Measurements from ENCODE around the gene ABL2. TPM values are rescaled to one million over a fixed set of nuclear protein-coding genes. Genes with fewer than 3 reads are reported as not detected.
"Not testable (repeated sequence)": the region's sequence is repeated elsewhere in the genome, so short reads cannot be mapped to it uniquely, and the experiment has no call there.

Gene ABL2
- total RNA-seq, result 1 to 10 TPM; 9.2 to 9.4 TPM

DNA sequence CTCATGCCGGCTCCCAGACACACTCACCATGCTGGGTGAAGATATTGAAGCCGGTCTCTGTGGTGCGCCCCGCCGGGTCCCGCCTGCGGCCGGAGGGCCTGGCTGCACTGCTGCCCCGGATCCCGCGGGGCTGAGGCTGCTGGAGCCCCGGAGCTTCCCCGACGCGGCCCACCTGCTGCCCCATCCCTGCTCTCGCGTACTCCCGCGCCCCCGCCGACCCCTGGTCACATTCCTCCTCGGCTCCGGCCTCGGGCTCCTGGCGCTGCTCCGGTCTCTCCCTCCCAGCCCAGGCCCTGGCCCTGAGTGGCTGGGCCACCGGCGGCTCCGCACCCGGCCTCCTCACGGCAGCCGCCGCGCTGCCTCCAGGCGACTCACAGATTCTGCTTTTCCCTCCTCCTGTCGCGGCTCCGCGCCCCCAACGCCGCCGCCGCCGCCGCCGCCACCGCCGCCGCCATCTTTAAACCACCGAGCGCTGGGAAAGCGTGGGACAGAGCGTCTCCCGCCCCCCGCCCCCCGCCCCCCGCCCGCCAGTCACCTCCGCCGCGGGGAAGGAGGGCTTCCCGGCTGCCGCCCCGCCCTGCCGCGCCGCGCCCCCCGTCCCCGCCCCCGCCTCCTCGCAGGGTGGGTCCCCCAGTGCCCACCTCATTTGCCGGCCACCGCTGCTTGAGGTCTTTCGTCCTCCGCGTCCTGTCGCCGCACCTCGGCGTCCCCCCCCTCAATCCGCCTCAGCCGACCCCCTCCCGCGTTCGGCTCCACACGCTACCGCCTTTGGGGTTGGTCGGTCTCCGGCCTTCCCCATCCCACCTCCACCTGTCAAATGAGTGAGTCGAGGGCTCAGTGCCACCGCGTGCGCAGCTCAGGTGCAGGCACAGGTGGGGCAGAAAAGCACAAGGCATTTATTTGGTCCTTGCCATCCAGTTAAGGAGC lies at the start of gene ABL2:
ABL2 (minus strand) TSS at position 464 of the 927 bp plus-strand sequence; CDS start at position 184, 280 bp downstream.
- peak; percentile 26 to 39 for ATAC-seq
- Mint-ChIP-seq H3K27ac (peak within 1 kb of the TSS; percentile 92 to 95), H3K36me3 (peaks cover 0 to 5% of the 10 kb centered on the region in 2 donors), H3K9me3 (no peaks in the 10 kb centered on the region)
- DNase-seq (ENCODE audit: low spot score in 2 of 2), result peak; percentile 49 to 55

DNA sequence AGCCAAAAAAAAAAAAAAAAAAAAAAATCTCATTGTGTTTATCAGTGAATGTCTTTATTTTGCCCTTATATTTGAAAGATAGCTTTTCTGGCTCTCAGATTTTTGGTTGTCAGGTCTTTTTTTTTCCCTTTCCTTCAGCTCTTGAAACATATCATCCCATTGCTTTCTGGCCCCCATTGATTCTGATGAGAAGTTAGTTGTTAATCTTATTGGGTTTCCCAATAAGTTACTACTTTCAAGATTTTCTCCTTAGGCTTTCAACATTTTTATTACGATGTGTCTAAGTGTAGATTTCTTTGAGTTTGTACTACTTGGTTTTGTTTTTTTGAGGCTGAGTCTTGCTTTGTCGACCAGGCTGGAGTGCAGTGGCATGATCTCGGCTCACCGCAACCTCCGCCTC lies 49.4 kb upstream of the ABL2 start:
- DNase-seq (ENCODE audit: low spot score in 2 of 2) (no peak), ATAC-seq (no peak)
- Mint-ChIP-seq H3K36me3 (peaks cover 9 to 12% of the 10 kb centered on the region in 2 donors), H3K9me3 (peaks cover 4 to 5% of the 10 kb centered on the region in 2 donors), H3K27ac (no peak overlapping the region)

DNA sequence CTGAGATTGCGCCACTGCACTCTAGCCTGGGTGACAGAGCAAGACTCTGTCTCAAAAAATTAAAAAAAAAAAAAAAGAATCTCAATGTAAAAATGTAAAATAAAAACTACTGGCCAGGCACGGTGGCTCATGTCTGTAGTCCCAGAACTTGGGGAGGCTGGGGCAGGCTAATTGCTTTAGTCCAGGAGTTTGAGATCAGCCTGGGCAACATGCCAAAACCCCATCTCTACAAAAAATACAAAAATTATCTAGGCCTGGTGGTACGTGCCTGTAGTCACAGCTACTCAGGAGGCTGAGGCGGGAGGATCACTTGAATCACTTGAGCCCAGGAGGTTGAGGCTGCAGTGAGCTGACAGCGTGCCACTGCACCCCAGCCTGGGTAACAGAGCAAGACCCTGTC lies 44.9 kb upstream of the ABL2 start:
- H3K36me3 Mint-ChIP-seq; H3K9me3 Mint-ChIP-seq; H3K27ac Mint-ChIP-seq; DNase-seq (ENCODE audit: low spot score in 2 of 2); ATAC-seq: not testable (repeated sequence)

DNA sequence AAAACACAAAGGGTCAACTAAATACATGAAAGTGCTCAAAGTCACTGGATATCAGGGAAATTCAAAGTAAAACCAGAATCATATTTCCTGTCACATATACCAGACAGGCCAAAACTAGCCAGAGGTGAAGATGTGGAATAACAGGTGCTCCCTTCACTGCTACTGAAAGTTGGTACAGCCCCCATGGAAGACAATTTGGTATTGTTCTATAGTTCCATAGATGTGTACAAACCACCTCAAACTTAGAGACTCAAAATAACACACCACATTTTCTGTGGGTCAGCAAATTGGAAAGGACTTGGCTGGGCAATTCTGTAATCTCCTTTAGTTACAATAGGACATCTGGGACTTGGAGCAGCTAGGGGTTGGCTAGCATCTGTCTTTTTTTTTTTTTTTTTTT lies 39.6 kb upstream of the ABL2 start:
- no peak for DNase-seq (ENCODE audit: low spot score in 2 of 2)

DNA sequence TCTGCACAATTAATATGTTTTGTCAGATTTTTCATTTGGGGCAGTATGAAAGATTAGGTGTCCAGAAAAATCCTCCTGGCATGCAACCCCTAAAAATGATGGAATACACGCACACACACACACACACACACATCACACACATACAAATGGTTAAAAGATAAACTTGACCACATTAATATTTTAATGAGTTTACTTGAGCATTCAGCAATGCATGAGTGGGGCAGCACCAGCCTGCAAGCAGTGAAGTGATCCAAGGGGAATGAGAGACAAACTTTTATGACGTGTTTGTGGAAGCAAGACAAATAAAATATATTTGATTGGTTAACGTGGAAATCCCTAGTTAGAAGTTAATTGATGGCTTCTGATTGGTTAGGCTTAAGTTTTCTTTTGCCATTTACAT lies 35.0 kb upstream of the ABL2 start:
- Mint-ChIP-seq H3K27ac (no peak overlapping the region), H3K9me3 (no peaks in the 10 kb centered on the region), H3K36me3 (no peaks in the 10 kb centered on the region)
- DNase-seq (ENCODE audit: low spot score in 2 of 2) (no peak), ATAC-seq (no peak)

More for the DNA sequence above, 39.6 kb upstream of the ABL2 start:
- H3K36me3 Mint-ChIP-seq, result no peaks in the 10 kb centered on the region
- no peak for ATAC-seq
- H3K9me3 Mint-ChIP-seq, result no peaks in the 10 kb centered on the region
- H3K27ac Mint-ChIP-seq, result no peak overlapping the region

DNA sequence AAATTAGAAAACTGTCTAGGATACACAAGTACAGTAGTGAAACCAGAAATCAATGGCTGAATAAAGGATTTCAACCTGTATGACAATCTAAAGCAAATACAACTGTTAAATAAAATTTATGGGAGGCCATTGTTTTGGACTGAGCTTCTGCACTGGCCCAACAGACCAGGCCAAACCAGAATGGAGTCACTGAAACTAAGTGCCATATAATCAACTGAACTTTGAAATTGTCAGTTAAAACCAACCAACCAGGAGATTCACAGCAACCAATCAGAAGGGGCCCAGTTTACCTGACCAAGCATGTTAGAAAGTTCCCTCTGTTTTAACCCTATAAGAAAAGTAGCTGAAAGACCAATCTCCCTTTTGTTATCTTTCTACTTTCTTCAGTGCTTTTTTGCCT lies 33.6 kb upstream of the ABL2 start:
- H3K27ac Mint-ChIP-seq, result no peak overlapping the region
- H3K36me3 Mint-ChIP-seq, result no peaks in the 10 kb centered on the region
- no peak for ATAC-seq
- no peaks in the 10 kb centered on the region for H3K9me3 Mint-ChIP-seq
- DNase-seq (ENCODE audit: low spot score in 2 of 2), result no peak

DNA sequence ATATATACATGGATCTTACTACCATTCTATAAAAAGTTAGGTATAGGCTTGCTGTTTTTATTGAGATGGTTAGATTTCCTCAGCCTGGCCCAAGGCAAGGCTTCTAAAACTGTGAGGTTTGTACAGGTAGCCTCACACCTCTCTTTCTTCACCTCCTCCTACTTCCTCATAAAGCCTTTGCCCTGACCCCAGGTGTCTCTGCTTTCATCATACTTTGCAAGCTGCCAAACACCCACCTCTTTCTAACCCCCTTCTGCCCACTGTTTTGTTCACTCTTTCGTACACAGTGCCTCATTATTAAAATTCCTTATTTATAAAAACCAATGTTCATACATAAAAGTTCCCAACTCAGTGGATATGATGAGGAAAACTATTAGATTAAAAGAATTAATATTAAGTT lies 32.7 kb upstream of the ABL2 start:
- H3K9me3 Mint-ChIP-seq, result no peaks in the 10 kb centered on the region
- H3K36me3 Mint-ChIP-seq, result no peaks in the 10 kb centered on the region
- H3K27ac Mint-ChIP-seq, result no peak overlapping the region
- ATAC-seq (no peak), DNase-seq (ENCODE audit: low spot score in 2 of 2) (no peak)

DNA sequence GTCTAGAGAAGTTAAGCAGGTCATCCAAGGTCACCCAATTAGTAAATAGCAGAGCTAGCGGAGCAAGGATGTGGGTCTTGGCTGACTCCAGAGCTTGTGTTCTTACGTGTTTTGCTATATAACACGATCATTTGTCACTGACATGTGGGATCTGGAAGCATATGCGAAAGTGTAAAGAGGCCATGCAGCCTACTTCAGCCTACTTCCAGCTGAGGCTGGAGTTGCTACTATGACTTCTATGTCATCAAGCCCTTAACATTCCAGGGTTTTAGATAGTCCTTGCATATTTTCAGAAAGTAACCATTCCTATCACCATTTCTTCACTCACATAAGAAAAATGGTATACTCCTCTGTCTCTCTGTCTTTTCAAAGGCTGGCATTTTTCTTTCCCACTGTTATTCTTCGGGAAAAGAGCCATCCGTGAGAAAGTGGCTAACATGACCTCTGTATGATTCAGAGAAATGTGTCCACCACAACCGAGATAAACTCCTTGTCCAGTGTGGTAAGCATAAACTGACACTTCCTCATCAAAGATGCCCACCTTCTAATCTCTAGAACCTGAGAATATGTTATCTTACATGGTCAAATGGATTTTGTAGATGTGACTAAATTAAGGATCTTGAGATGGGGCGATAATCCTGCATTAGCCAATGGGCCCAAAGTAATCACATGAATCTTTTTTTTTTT lies 24.0 kb upstream of the ABL2 start:
- H3K9me3 Mint-ChIP-seq, result no peaks in the 10 kb centered on the region
- H3K27ac Mint-ChIP-seq, result no peak overlapping the region
- H3K36me3 Mint-ChIP-seq, result no peaks in the 10 kb centered on the region
- no peak for ATAC-seq
- DNase-seq (ENCODE audit: low spot score in 2 of 2), result no peak

DNA sequence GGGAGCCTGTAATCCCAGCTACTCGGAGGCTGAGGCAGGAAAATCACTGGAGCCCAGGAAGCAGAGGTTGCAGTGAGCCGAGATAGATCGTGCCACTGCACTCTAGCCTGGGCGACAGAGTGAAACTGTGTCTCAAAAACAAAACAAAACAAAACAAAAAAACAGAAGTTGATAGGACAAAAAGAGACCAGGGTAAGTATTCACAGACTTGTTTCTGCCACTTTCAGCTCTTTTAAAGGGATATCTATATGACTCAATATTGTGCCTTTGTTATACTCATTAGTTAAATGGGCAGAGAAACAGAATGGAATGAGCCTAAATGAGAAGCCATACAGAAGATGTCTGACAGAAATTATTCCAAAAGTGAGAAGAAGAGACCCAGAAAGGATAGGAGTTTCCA lies 23.1 kb upstream of the ABL2 start:
- ATAC-seq (no peak), DNase-seq (ENCODE audit: low spot score in 2 of 2) (no peak)
- Mint-ChIP-seq H3K27ac (no peak overlapping the region), H3K9me3 (no peaks in the 10 kb centered on the region), H3K36me3 (no peaks in the 10 kb centered on the region)

DNA sequence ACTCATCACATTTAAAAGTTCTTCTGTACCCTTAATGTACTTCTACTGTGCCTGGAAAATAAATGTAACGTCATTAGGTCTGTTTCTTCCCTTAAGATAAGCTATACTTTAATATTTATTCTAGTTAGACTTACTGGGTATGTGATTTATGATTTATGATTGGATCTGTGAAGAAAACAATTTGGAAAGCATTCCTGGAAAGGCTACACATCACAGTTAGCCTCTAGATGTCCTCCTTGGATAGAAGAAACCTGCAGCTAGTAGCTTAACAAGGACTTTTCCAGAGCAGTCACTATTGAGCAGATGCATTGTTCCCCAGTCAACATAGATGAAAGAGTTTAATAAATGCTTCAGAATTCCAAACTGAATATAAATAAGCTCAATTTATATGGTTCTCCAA lies 22.2 kb upstream of the ABL2 start:
- Mint-ChIP-seq H3K9me3 (no peaks in the 10 kb centered on the region), H3K27ac (peak overlapping the region in 1 of 2 donors; percentile 41)
- DNase-seq (ENCODE audit: low spot score in 2 of 2), result no peak

DNA sequence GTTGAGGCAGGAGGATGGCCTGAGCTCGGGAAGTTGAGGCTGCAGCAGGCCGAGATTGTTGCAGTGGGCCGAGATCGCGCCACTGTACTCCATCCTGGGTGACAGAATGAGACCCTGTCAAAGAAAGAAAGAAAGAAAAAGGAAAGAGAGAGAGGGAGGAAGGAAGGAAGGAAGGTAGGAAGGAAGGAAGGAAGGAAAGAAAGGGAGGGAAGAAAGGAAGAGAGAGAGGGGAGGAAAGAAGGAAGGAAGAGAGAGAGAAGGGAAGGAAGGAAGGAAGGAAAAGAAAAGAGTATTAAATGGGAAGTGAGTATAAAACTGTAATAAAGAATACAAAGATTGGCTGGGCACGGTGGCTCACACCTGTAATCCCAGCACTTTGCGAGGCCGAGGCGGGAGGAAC lies 18.4 kb upstream of the ABL2 start:
- Mint-ChIP-seq H3K9me3 (no peaks in the 10 kb centered on the region), H3K36me3 (no peaks in the 10 kb centered on the region), H3K27ac (no peak overlapping the region)
- no peak for ATAC-seq
- no peak for DNase-seq (ENCODE audit: low spot score in 2 of 2)

More for the DNA sequence above, 22.2 kb upstream of the ABL2 start:
- no peak for ATAC-seq
- H3K36me3 Mint-ChIP-seq, result no peaks in the 10 kb centered on the region

DNA sequence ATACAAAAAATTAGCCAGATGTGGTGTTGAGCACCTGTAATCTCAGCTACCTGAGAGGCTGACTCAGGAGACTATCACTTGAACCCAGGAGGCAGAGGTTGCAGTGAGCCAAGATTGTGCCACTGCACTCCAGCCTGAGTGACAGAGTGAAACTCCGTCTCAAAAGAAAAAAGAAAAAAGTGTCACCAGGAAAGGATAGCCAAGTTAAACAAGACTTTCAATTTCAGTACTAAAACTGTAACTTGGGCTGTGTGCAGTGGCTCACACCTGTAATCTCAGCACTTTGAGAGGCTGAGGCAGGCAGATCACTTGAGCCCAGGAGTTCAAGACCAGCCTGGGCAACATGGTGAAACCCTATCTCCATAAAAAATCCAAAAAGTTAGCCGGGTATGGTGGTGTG lies 15.9 kb upstream of the ABL2 start:
- H3K9me3 Mint-ChIP-seq; ATAC-seq; H3K27ac Mint-ChIP-seq; H3K36me3 Mint-ChIP-seq; DNase-seq (ENCODE audit: low spot score in 2 of 2): not testable (repeated sequence)

DNA sequence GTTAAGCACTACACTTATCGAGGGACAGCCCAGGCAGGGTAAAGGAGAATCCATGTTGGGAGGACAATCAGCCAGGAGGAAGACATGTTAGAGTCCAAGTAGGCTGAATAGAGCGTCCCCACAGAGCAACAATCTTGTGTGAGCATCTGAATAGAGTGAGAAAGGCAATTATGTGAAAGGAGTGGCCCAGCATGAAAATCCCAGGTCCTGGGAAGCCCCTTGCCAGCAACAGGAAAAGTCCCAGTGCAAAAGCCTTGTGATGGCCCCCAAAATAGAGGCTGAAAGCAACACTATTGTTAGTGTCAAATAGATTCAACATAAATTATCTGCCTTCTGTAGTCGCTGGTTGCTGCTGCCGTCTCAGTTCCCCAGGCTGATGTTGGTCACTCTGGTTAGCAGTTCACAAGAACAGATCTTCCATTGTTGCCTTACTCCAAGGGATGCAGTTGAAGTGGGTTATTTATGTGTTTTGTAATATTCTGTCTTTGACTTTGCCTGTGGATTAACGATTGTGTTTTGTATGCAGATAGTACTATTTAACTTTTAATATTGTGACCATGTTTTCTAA lies 12.1 kb upstream of the ABL2 start:
- Mint-ChIP-seq H3K27ac (no peak overlapping the region), H3K36me3 (no peaks in the 10 kb centered on the region), H3K9me3 (no peaks in the 10 kb centered on the region)
- DNase-seq (ENCODE audit: low spot score in 2 of 2) (no peak), ATAC-seq (no peak)

DNA sequence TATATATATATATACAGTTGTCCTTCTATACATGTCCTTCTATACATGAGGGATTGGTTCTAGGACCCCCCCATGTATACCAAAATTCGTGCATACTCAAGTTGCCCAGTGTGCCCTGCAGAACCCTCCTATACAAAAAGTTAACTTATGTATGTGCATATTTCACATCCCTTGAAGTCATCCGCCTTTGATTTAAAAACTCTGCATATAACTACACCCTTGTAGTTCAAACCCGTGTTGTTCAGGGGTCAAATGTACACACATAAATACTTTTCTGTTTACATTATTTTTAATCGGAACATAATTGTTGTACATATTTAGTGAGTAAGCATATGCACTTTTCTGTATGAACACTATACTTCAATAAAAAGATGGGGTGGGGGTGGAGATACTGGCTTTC lies 7.7 kb upstream of the ABL2 start:
- H3K36me3 Mint-ChIP-seq, result no peaks in the 10 kb centered on the region
- ATAC-seq, result no peak
- no peak for DNase-seq (ENCODE audit: low spot score in 2 of 2)
- H3K9me3 Mint-ChIP-seq, result no peaks in the 10 kb centered on the region
- no peak overlapping the region for H3K27ac Mint-ChIP-seq

DNA sequence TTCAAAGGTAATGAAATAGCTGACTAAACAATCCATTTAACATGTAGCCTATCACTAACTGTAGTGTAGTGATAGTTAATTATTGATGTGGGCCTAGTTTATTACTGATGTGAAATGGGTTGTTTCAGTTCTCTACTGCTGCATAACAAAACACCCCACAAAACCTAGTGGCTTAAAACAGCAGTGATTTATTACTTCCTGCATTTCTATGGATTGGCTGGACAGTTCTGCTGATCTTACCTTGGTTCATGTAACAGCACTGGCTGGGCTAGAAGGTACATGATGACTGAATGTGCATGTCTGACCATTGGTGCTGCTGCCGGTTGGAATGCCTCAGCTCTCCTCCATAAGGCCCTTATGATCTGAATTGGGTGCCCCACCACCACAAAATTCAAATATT lies 5.4 kb upstream of the ABL2 start:
- DNase-seq (ENCODE audit: low spot score in 2 of 2) (no peak), ATAC-seq (no peak)
- no peaks in the 10 kb centered on the region for H3K36me3 Mint-ChIP-seq
- no peaks in the 10 kb centered on the region for H3K9me3 Mint-ChIP-seq
- H3K27ac Mint-ChIP-seq, result no peak overlapping the region

DNA sequence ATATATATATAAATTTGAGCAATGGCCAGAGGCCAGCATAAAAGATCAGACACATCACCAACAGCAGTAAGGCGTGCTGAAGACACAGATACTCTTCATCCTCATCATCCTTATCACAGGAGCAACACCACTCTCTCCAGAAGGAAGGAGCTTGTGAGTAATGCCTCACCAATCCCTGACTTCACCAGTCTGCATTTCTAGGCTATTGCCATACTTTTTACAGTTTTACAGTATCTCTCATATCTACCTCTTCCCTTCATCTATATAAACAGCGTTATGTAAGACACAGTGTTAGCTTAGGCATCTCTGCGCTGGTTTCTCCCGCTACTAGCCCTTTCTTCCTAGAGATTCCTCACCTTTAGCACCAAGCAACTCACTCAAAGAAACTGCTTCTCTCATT lies 2.4 kb upstream of the ABL2 start:
- H3K36me3 Mint-ChIP-seq, result no peaks in the 10 kb centered on the region
- no peak overlapping the region for H3K27ac Mint-ChIP-seq
- ATAC-seq (no peak), DNase-seq (ENCODE audit: low spot score in 2 of 2) (no peak)
- no peaks in the 10 kb centered on the region for H3K9me3 Mint-ChIP-seq

DNA sequence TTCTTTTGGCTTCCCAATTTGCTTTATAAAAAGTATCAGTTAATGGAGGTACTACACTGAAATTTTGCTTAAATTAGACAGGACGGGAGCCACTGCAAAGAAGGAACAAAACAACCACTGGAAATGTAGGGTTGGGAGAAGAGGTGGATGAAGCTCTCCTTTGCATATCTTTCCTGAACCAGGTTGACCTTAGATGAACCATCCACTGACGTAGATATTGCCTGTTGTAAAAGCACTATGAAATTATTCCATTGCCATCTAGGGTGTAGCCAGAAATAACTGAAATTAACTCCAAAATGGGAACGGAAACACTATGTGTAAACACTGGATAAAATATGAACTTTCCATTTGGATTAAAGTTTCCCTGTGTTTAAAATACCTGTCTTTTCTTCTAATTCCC lies 1.2 kb upstream of the ABL2 start:
- DNase-seq (ENCODE audit: low spot score in 2 of 2) (no peak), ATAC-seq (no peak)
- Mint-ChIP-seq H3K27ac (peak overlapping the region; percentile 92 to 95), H3K36me3 (peaks cover 0 to 5% of the 10 kb centered on the region in 2 donors), H3K9me3 (no peaks in the 10 kb centered on the region)

Measured in activated naive CD4-positive, alpha-beta T cell treated with anti-CD3 and anti-CD28 coated beads, Interleukin-2, amount 50 U/mL, for 72 hours (primary cell).